ENCODE results near the gene MARK2.

DNA sequence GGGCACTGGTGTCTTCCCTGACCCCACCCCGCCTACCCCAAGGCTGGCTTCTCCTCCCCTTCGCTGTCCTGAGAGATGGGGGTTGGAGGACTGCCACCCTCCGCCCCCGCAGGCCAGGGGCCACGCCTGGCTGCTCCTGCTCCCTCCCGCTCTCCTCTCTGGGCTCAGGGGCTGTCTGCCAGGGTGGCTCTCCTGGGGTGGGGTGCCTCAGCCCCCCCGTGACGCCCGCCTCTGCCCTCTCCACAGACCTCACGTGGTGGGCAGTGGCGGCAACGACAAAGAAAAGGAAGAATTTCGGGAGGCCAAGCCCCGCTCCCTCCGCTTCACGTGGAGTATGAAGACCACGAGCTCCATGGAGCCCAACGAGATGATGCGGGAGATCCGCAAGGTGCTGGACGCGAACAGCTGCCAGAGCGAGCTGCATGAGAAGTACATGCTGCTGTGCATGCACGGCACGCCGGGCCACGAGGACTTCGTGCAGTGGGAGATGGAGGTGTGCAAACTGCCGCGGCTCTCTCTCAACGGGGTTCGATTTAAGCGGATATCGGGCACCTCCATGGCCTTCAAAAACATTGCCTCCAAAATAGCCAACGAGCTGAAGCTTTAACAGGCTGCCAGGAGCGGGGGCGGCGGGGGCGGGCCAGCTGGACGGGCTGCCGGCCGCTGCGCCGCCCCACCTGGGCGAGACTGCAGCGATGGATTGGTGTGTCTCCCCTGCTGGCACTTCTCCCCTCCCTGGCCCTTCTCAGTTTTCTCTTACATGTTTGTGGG is 69.9 kb downstream of the MARK2 start:
- no peak for TF ChIP-seq OSR1 (CRISPR knock-in tag; IDR thresholded peaks at IDR 0.05)
- no peak for TF ChIP-seq CSDC2 (CRISPR knock-in tag; IDR thresholded peaks at IDR 0.05)
- TF ChIP-seq ZFP30 (CRISPR knock-in tag; IDR thresholded peaks at IDR 0.05): no peak
- TF ChIP-seq PATZ1 (CRISPR knock-in tag; IDR thresholded peaks at IDR 0.05; ENCODE audit: borderline replicate concordance): no peak
- TF ChIP-seq SNAI2 (CRISPR knock-in tag; IDR thresholded peaks at IDR 0.05): no peak
- no peak for TF ChIP-seq ZNF565 (CRISPR knock-in tag; conservative IDR thresholded peaks at IDR 0.05; ENCODE audit: low read depth)
